PC-9 (cell line): Measurements from ENCODE around the gene TNN. TPM values are rescaled to one million over a fixed set of nuclear protein-coding genes. Genes with fewer than 3 reads are reported as not detected.
"Not testable (repeated sequence)": the region's sequence is repeated elsewhere in the genome, so short reads cannot be mapped to it uniquely, and the experiment has no call there.

Experiments used
- BruUV-seq: library from RNA; stranded (reverse); fragments of 400-500 nt; replicated peaks from 2 replicates; lab custom pipeline; 2021; lab: Mats Ljungman, UMichigan
- CTCF ChIA-PET: fragments of 300-600 bp; sonication (Branson Sonifier 250); formaldehyde crosslinking; loops from one replicate; lab custom pipeline; 2022; ENCODE audit warnings: antibody characterized with exemption; lab: Charles Lee
- POLR2A ChIA-PET: fragments of 300-600 bp; sonication (Branson Sonifier 250); formaldehyde crosslinking; loops from one replicate; lab custom pipeline; 2022; ENCODE audit warnings: antibody characterized with exemption; ENCODE audit not compliant: unreplicated experiment; lab: Charles Lee
- DNase-seq, 2 experiments: peaks; one replicate each; pipeline versions ENCODE4 v3.0.0 to v3.0.0-alpha.2; 2015 to 2022; ENCODE audit warnings: mixed read lengths in 1 of 2
- H2AFZ ChIP-seq: fragments of 200-600 bp; sonication (generic); 2 replicates; pipeline ENCODE4 v1.8.1; 2017; ENCODE audit warnings: antibody characterized with exemption
- H3F3A ChIP-seq: fragments of 200-600 bp; sonication (generic); 2 replicates; pipeline ENCODE4 v1.8.1; 2017; ENCODE audit warnings: antibody characterized with exemption, mild to moderate bottlenecking, low read depth; ENCODE audit not compliant: insufficient read depth
- H3K27ac ChIP-seq: fragments of 200-600 bp; sonication (generic); 2 replicates; pipeline ENCODE4 v1.6.1; 2016; ENCODE audit warnings: mixed run types
- H3K27me3 ChIP-seq: fragments of 200-600 bp; sonication (generic); 2 replicates; pipeline ENCODE4 v1.6.1; 2016; ENCODE audit warnings: low read depth, mixed run types; ENCODE audit not compliant: insufficient read depth
- H3K36me3 ChIP-seq: fragments of 200-600 bp; sonication (generic); 2 replicates; pipeline ENCODE4 v1.6.1; 2016; ENCODE audit warnings: low read depth, mixed run types
- H3K4me1 ChIP-seq: fragments of 200-600 bp; sonication (generic); replicated peaks from 2 replicates; pipeline ENCODE4 v1.6.1; 2016; ENCODE audit warnings: mixed run types; ENCODE audit not compliant: insufficient read depth
- H3K4me2 ChIP-seq: fragments of 200-600 bp; sonication (generic); 2 replicates; pipeline ENCODE4 v1.6.1; 2017; ENCODE audit warnings: mixed run types
- H3K4me3 ChIP-seq: fragments of 200-600 bp; sonication (generic); 2 replicates; pipeline ENCODE4 v1.6.1; 2016; ENCODE audit warnings: mixed run types
- H3K79me2 ChIP-seq: fragments of 200-600 bp; sonication (generic); 2 replicates; pipeline ENCODE4 v1.6.1; 2017; ENCODE audit warnings: low read depth, mixed run types
- H3K9me2 ChIP-seq: fragments of 200-600 bp; sonication (generic); 2 replicates; pipeline ENCODE4 v1.8.1; 2017; ENCODE audit warnings: mild to moderate bottlenecking; ENCODE audit not compliant: insufficient read depth
- H3K9me3 ChIP-seq: fragments of 200-600 bp; sonication (generic); 2 replicates; pipeline ENCODE4 v1.8.1; 2016; ENCODE audit warnings: low read depth; ENCODE audit not compliant: insufficient read depth
- H4K20me1 ChIP-seq: fragments of 200-600 bp; sonication (generic); 2 replicates; pipeline ENCODE4 v1.8.1; 2017; ENCODE audit not compliant: insufficient read depth
- CTCF ChIP-seq: fragments of 200-600 bp; sonication (generic); conservative IDR thresholded peaks from 2 replicates; pipeline ENCODE4 v1.6.1; 2017; ENCODE audit warnings: mixed run types, antibody characterized with exemption, mild to moderate bottlenecking, moderate library complexity
- EZH2 ChIP-seq: fragments of 200-600 bp; sonication (generic); IDR thresholded peaks from 2 replicates; pipeline ENCODE4 v1.8.0; 2017; ENCODE audit warnings: antibody characterized with exemption, low read depth
- intact Hi-C: fragments of 100-400 bp; cut with micrococcal nuclease; formaldehyde crosslinking; loops from one replicate; pipeline ENCODE4 v1.10.0; 2022; ENCODE audit not compliant: unreplicated experiment
- total RNA-seq: library from RNA; stranded (reverse); gene quantifications from 2 replicates; pipeline ENCODE4 v1.2.3, GENCODE V29; 2021

TNN gene
- total RNA-seq, 1 experiment from 2014 or later, result not detected

GRCh38 chr1:175108331-175108820 is 40.7 kb downstream of the TNN start:
- POLR2A ChIA-PET, H3K27me3 ChIP-seq, H3K4me2 ChIP-seq, BruUV-seq, H3K9me3 ChIP-seq, H3K27ac ChIP-seq, DNase-seq, H3K4me1 ChIP-seq, H4K20me1 ChIP-seq, H3K36me3 ChIP-seq, CTCF ChIA-PET, intact Hi-C loops, H3K4me3 ChIP-seq, H3K79me2 ChIP-seq, H3F3A ChIP-seq, H2AFZ ChIP-seq, H3K9me2 ChIP-seq: not testable (repeated sequence)

GRCh38 chr1:175114996-175115395 is 47.4 kb downstream of the TNN start:
- intact Hi-C loops, result no loop called here
- no TSS peak for BruUV-seq
- H3K36me3 ChIP-seq, result no peaks in the 10 kb centered on the region
- no peak overlapping the region for H3K4me3 ChIP-seq
- no peak overlapping the region for H3K27ac ChIP-seq
- no peaks in the 10 kb centered on the region for H3K4me1 ChIP-seq
- H4K20me1 ChIP-seq, result no peaks in the 10 kb centered on the region
- ChIA-PET CTCF (no interaction called here), POLR2A (no interaction called here)
- no peak overlapping the region for H2AFZ ChIP-seq
- H3K79me2 ChIP-seq, result no peaks in the 10 kb centered on the region
- no peak overlapping the region for H3K4me2 ChIP-seq
- no peaks in the 10 kb centered on the region for H3K27me3 ChIP-seq
- no peak for TF ChIP-seq CTCF
- no peak for TF ChIP-seq EZH2
- no peaks in the 10 kb centered on the region for H3F3A ChIP-seq
- no peaks in the 10 kb centered on the region for H3K9me3 ChIP-seq
- no peaks in the 10 kb centered on the region for H3K9me2 ChIP-seq
- no peak for DNase-seq

GRCh38 chr1:175116210-175116798 is 48.7 kb downstream of the TNN start:
- Histone ChIP-seq H3K4me1 (no peaks in the 10 kb centered on the region), H2AFZ (no peak overlapping the region), H3K4me3 (no peak overlapping the region), H3K79me2 (no peaks in the 10 kb centered on the region), H3K4me2 (no peak overlapping the region), H3K9me2 (no peaks in the 10 kb centered on the region), H4K20me1 (no peaks in the 10 kb centered on the region), H3K36me3 (no peaks in the 10 kb centered on the region), H3K9me3 (no peaks in the 10 kb centered on the region), H3F3A (no peaks in the 10 kb centered on the region), H3K27ac (no peak overlapping the region), H3K27me3 (no peaks in the 10 kb centered on the region)
- no peak for DNase-seq
- BruUV-seq, result no TSS peak
- TF ChIP-seq EZH2, result no peak
- TF ChIP-seq CTCF, result no peak
- CTCF ChIA-PET, result interaction anchor here (0.7 kb wide), 1 partner anchor 203 kb away, joined by 3 read pairs; no protein-coding TSS in a partner anchor
- POLR2A ChIA-PET, result no interaction called here
- intact Hi-C loops, result no loop called here

GRCh38 chr1:175116903-175117302 is 49.3 kb downstream of the TNN start:
- CTCF ChIA-PET, result interaction anchor here (0.7 kb wide), 1 partner anchor 202 kb away, joined by 3 read pairs; no protein-coding TSS in a partner anchor
- POLR2A ChIA-PET, result no interaction called here
- TF ChIP-seq EZH2 (no peak), CTCF (no peak)

More at GRCh38 chr1:175116903-175117302, 49.3 kb downstream of the TNN start:
- intact Hi-C loops, result no loop called here
- no peaks in the 10 kb centered on the region for H3K9me3 ChIP-seq
- H2AFZ ChIP-seq, result no peak overlapping the region
- no peak overlapping the region for H3K4me3 ChIP-seq
- no peaks in the 10 kb centered on the region for H4K20me1 ChIP-seq
- H3F3A ChIP-seq, result no peaks in the 10 kb centered on the region
- H3K4me1 ChIP-seq, result no peaks in the 10 kb centered on the region
- H3K79me2 ChIP-seq, result no peaks in the 10 kb centered on the region
- no peak overlapping the region for H3K27ac ChIP-seq
- no peaks in the 10 kb centered on the region for H3K27me3 ChIP-seq
- no peaks in the 10 kb centered on the region for H3K9me2 ChIP-seq
- no peaks in the 10 kb centered on the region for H3K36me3 ChIP-seq
- no TSS peak for BruUV-seq
- no peak for DNase-seq
- no peak overlapping the region for H3K4me2 ChIP-seq
